HG02642 (cell line): Measurements from ENCODE around the gene ATRNL1.

Experiments
- ATAC-seq: cut with Tn5 transposase; IDR thresholded peaks from one replicate; pipeline ENCODE4 v1.9.1; 2021; ENCODE audit warnings: mild to moderate bottlenecking; ENCODE audit not compliant: unreplicated experiment, poor library complexity

Gene ATRNL1

GRCh38 chr10:115936926-115937767 lies 844.0 kb downstream of the ATRNL1 start:
- ATAC-seq = no peak

- ATAC-seq = no peak
Observed at GRCh38 chr10:115937768-115938056, 844.5 kb downstream of the ATRNL1 start.

- no peak for ATAC-seq
Observed at GRCh38 chr10:115939101-115939854, 846.1 kb downstream of the ATRNL1 start.

- no peak for ATAC-seq
Observed at GRCh38 chr10:115941361-115941771, 848.2 kb downstream of the ATRNL1 start.

- no peak for ATAC-seq
Observed at GRCh38 chr10:115942101-115942500, 848.9 kb downstream of the ATRNL1 start.

- ATAC-seq = no peak
Observed at GRCh38 chr10:115944538-115944937, 851.4 kb downstream of the ATRNL1 start.

- ATAC-seq = no peak
Observed at GRCh38 chr10:115945701-115946445, 852.7 kb downstream of the ATRNL1 start.

- ATAC-seq = no peak
Observed at GRCh38 chr10:115947104-115947503, 853.9 kb downstream of the ATRNL1 start.

- ATAC-seq = no peak
Observed at GRCh38 chr10:115948465-115948864, 855.3 kb downstream of the ATRNL1 start.

- ATAC-seq = no peak
Observed at GRCh38 chr10:115949282-115949844, 856.2 kb downstream of the ATRNL1 start.

- no peak for ATAC-seq
Observed at GRCh38 chr10:115950320-115950719, 857.2 kb downstream of the ATRNL1 start.

GRCh38 chr10:115951242-115951641 lies 858.1 kb downstream of the ATRNL1 start:
- no peak for ATAC-seq

GRCh38 chr10:115953281-115953680 lies 860.1 kb downstream of the ATRNL1 start:
- ATAC-seq = no peak

GRCh38 chr10:115953968-115954367 lies 860.8 kb downstream of the ATRNL1 start:
- no peak for ATAC-seq

- no peak for ATAC-seq
Observed at GRCh38 chr10:115956225-115957011, 863.3 kb downstream of the ATRNL1 start.

- ATAC-seq = no peak
Observed at GRCh38 chr10:115957012-115957399, 863.8 kb downstream of the ATRNL1 start.

GRCh38 chr10:115957786-115958442 lies 864.7 kb downstream of the ATRNL1 start:
- no peak for ATAC-seq

GRCh38 chr10:115963848-115964247 lies 870.7 kb downstream of the ATRNL1 start:
- no peak for ATAC-seq

- ATAC-seq = no peak
Observed at GRCh38 chr10:115964827-115965226, 871.7 kb downstream of the ATRNL1 start.
